HG03139 (cell line): ENCODE data around the gene PLCD3.

ENCODE experiments used
- ATAC-seq: cut with Tn5 transposase; IDR thresholded peaks from one replicate; pipeline ENCODE4 v1.9.1; 2021; ENCODE audit not compliant: unreplicated experiment

Gene PLCD3

DNA sequence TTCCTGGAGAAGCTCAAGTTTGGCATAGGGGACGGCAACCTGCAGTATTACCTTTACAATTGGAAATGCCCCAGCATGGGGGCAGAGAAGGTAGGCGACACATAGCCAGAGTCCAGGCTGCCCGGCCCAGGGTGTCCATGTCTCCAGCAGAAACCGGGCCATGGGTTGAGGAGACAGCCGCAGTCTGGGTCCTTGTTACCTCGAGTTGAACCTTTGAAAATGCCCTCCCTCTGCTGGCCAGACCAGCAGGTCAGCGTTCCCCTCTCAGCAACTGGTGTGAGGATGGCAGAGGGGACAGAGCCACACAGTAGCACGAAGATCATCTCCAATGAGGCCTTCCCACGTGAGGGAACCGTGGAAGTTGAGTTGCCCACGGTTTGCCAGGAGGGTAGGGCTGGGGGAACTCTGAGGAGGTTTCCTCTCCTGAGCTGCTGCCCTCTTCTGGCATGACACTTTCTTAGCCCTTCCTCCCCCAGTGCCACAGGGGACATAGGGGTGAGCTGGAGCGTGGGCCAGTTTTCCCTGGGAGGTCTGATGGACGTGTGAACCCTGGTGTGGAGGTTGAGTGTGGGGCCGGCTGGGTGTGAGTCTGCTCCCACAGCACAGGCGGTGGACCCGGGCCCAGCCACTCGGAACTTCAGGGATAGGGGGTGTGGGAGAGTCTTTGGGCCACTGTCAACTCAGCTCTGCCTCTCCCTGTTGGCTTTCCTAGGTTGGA lies 27.2 kb downstream of the PLCD3 start:
- ATAC-seq: no peak

DNA sequence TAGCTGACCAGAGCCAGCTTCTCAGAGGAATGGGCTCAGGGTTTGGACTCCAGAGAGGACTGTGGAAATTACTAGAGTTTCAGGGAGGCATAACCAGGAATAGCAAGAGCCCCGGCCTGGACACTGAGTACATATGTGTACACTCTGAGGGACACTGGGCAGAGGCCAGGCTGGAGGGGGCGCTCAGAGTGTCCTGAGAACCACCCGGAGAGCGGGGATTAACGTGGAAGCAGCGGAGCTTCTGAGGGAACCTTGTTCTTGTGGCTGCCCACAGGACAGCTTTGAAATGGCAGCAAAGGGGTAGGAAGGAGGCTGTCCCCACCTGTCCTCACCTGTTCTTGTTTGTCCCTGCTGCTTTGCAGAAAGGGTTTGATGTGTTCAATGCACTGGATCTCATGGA lies 27.8 kb downstream of the PLCD3 start:
- no peak for ATAC-seq

DNA sequence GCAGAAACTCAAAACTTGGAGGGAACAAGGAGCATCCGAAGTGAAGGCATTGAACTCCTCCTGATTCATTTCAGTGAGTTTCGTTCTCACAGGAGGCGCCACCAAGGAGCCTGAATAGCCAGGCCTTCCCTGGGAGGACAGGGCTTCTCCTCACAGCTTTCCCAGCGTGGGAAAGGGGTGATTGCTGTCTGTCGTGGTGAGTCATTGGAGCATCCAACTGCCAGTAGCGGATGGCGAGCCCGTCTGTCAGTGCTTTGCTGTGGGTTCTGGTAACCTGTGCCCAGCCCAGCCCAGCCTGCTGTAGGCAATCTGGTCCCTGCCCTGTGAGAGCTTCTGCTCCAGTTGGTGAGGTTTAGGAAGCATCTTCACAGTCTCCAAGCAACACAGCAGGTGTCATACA lies 28.3 kb downstream of the PLCD3 start:
- ATAC-seq: no peak

DNA sequence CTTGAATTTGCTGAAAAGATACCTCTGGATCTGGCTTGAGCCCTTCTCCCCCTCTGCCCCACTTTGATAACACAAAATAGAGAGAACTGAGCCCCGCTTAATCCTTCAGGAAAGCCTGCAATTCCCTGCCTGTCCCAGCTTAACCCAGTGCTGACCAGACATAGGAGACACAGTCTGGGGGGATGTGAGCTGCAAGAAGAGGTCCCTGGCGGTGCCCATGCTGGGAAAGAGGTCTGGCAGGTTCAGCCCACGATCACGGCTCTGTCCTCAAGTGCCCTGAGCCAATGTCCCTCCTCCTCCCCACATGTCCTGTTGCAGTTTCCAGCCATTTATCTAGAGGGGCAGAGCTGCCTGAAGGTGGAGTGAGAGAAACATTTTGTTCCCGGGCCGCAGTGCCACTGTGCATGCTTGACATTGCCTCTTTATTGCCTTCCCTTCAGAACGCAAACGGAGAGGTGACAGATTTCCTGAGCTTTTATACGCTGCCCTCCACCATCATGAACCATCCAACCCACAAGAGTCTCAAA lies 29.0 kb downstream of the PLCD3 start:
- ATAC-seq: no peak

DNA sequence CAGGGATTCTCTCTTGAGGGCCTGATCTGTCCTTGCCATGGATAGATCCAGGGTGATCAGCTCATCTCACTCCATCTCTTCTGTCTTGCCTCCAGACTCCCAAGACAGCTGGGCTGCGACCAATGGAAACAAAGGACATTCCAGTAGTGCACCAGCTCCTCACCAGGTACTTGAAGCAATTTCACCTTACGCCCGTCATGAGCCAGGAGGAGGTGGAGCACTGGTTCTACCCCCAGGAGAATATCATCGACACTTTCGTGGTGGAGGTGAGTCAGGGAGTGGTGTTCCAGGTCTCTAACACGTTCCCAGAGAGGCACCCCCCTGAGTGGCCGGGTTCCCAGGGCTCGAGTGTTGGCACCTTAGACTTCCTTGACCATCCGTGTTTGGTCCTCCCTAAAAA lies 29.5 kb downstream of the PLCD3 start:
- no peak for ATAC-seq

DNA sequence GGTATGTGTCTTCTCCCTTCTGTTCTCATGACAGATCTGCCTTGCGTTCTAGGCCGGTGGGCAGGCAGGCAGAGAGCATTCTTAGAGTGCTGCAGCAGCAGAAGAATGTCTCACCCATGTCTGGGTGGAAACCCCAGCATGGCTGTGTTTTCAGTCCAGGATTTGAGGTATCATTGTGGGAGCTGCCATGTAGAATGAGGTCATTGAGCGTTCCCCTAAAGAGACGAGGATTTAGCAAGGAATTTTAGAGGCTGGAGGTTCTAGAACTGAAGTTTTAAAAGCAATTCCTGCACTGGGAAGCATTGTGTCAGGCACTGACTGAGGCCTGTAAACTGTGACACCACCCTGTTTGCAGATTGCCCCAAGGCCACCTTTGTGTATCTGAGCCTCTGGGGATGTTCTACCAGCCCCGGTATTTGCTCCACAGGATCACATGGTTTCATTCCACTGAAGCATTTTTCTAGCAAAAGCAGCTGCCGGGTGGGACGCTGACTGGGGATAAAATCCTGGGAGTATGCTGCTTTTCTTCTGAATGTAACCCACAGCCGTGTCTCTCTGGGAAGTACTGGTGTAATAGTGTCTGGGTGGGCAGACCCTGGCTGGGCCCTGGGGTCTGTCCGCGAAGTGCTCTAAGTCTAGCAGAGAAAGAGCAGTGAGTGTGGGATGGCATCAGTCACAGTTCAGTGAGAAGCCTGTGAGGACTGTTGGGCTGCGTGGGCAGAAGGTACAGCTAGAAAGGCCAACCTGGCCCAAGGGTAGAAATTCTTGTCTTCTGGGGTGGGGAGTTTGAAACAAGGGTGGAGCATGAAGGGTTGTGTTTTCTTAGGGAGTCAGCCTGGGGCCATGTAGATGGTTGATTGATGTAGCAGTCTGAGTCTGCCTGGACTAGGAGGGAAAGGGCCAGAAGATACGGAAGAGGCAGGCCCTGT lies 30.2 kb downstream of the PLCD3 start:
- no peak for ATAC-seq

DNA sequence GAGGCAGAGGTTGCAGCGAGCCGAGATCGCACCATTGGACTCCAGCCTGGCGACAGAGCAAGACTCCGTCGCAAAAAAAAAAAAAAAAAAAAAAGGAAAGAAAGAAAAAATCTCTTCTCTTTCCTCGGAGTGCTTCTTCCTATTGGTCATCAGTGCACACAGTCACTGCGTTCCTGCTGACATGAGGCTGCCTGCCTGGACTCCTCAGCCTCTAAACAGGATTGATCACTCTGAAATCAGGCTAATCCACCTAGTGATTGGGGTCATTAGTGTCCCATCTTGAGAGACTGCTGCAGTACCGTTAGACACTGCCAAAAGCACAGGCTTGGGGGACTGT lies 30.8 kb downstream of the PLCD3 start:
- ATAC-seq: no peak

DNA sequence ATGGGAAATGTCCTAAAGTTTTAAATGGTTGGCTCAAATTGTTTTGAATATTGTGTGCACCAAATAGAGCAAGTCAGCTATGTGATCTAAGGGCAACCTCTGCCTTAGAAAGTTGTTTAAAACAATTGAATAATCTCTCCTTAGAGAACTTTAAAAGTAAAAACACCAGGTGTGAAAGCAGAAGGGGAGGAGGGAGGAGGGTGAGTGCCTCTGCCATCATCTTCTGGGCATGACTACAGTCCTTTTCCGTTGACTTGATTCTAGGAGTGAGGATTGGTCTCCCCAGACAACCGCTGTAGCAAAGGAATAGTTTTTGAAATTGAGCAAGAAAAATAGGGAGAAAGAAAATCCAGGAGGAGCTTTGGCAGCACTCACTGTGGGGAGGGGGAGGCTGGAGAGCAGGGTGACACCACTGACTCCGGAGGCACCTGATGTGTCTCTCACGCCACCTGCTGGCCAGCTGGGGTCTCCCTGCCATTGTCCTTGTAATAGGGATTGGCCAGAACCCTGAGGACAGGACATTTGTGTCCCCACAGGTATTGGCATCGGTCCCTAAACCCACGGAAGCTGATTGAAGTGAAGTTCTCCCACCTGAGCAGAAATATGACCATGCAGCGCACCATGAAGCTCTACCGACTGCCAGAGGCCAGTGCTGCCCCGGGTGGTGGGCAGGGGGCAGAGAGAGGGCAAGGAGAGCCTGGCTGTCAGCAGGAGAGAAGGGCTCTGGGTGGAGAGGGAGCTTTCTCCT lies 33.3 kb downstream of the PLCD3 start:
- no peak for ATAC-seq

DNA sequence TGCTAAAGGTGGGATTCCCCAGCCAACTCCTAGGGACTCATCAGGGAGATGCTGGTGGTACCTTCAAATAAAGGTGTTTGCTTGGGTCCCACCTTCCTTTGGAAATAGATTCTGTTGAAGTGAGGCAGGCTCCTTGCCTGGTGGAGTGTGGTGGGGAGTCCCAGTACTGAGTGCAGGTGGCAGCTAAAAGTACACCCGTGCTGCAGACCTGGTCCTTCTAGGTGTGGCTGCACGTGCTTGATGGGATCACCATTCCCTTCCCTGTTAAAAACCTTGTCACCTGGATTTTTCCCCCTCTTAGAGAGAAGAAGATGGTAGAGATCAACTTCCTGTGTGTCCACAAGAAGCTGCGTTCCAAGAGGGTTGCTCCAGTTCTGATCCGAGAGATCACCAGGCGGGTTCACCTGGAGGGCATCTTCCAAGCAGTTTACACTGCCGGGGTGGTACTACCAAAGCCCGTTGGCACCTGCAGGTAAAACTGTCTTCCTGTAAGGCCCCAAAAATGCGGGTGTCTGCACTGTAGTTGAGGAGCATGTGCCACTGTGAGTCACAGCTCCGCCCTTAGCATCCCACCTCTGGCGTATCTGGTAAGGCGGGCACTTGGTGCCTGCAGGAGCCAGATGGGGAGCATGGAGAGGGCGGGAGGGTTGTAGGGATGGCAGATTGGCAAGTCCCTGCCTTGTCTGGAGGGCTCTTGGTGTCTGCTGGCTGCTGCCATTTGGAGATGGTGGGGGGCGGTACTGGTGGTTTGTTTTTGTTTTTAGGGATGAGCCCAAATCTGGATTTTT lies 34.0 kb downstream of the PLCD3 start:
- no peak for ATAC-seq

DNA sequence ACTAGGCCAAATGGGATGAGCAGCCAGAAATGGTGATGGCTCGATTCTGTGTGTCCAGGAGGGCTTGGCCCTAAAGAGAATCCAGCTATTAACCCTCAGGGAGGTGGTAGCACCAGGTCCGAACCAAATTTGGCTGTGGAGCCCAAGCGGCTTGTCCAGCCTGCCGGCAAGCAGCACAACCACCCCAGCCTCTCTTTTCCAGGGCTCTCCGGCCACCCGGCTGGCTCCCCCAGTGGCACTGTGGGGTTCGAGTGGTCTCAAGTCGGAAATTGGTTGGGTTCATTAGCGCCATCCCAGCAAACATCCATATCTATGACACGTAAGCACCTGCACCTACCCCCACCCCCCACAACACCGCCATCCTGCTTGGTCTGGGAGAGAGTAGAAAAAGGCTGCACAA lies 35.4 kb downstream of the PLCD3 start:
- ATAC-seq: no peak

DNA sequence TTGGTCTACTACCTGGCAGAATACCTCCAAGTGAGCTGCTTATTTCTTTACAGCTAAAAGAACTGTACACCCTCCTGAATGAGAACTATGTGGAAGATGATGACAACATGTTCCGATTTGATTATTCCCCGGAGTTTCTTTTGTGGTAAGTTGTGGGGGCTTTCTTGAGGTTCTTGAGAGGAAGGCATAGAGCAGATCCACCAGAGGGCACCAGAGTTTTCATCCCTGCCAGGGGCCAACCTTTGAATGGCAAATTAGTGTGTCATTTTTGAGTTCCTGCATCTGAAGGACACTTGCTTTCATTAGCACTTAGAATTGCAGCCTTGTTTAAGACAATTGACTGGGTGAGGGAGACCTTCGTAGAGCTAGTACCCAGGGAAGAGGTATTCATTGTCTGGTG lies 36.2 kb downstream of the PLCD3 start:
- no peak for ATAC-seq

DNA sequence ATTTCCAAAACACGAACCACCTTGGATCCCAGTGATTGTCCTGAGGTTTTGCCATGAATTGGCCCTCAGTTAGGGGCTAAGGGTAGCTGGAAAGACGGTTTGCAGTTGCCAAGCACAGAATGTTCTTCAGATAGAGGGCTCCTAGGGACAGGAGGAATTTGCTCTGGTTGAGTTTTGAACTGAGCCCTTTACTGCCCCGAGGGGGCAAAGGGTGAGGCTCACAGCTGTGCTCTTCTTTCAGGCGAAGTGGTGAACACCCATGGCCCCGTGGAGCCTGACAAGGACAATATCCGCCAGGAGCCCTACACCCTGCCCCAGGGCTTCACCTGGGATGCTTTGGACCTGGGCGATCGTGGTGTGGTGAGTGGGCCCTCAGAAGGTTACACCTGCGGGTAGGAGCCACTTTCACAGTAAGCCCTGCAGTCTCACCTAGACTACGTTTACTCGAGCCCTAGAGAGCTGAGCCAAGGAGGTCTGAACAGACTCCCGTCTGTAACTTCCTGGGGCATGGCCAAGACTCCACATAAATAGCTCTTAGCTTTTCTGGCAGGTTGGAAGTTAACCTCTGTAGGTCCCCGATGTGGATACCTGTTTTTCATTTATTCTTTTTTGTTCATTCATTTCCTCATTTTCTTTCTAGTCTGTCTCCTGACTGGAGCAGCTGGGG lies 38.7 kb downstream of the PLCD3 start:
- no peak for ATAC-seq

DNA sequence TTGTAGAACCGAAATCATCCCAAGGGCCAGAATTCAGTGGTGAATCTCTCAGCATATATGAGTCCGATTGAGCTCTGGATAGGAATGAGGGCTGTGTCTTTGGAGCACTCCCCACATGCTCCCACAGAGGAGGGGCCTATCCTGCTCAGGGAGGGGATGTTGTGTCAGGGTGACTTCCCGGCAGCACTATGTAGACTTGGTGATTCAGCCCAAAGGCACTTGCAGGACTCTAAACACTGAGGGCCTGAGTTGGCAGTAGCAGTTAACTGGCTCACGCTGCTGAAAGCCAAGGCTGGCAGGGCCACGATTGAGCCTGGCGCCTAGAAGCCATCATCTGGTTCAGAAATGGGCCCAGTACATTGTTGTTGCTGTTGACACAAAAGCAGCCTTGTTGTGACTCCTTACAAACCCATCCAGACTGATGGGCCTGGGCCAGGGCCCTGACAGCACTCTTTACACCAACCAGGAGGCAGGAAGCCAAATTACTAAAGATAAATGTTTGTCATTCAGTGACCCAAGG lies 39.3 kb downstream of the PLCD3 start:
- ATAC-seq: no peak

DNA sequence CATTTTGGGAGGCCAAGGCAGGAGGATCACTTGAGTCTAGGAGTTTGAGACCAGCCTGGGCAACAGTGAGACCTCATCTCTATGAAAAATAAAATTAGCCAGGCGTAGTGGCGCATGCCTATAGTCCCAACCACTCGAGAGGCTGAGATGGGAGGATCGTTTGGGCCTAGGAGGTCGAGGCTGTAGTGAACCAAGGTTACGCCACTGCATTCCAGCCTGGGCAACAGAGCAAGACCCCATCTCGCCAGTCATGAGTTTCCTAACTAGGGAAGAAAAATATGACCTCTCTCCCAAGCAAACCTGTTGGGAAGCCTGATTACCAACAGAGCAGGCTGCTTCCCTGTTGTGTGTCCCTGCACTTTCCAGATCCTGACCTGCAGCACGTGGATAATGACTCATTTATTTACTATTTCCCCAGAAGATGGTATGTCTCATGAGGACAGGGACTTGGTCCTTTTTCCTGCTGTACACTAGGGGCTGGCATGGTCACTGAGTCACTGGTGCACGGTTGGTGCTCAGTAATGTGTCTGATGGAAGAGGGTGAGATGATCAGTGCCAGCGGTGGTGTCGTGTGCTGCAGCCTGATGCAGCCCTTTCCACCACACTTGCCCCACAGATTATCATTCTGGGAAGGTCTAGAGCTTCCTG lies 40.4 kb downstream of the PLCD3 start:
- no peak for ATAC-seq

DNA sequence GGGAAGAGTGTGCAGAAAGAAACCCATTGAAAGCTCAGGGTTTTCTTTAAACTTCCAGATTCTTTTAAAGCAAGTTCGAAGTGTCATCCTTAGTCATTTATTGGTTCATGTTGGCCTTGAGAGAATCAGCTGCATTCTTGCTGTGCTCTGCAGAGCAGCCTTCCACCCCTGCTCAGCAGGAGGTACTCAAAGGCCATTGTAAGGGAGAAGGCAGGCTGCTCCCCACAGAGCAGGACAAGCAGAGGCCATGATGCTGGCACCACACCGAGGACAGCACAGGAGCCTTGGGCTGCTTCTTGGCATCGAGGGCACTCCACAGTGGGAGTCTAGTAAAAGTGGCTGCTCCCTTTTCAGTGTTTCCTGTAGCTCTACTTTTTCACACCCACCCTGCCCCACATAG lies 41.6 kb downstream of the PLCD3 start:
- no peak for ATAC-seq

DNA sequence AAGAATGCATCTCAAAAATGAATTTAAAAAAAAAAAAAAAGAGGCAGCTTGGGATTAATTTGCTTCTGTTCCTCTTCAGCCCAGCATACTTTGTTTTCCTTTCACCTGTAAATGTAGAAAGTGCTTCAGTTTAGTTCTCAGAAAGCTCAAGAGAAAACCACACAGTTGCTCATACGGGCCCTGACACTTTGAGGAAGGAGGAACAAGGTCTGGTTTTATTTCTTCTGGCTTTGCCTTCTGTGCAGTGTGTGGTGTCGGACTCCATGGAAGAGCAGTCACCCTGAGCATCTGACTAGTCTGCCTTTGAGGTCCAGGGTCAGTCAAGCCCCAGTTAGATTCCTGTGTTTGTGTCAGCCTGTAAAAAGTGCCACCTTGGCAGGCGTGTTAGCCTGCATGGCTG lies 43.6 kb downstream of the PLCD3 start:
- ATAC-seq: no peak

DNA sequence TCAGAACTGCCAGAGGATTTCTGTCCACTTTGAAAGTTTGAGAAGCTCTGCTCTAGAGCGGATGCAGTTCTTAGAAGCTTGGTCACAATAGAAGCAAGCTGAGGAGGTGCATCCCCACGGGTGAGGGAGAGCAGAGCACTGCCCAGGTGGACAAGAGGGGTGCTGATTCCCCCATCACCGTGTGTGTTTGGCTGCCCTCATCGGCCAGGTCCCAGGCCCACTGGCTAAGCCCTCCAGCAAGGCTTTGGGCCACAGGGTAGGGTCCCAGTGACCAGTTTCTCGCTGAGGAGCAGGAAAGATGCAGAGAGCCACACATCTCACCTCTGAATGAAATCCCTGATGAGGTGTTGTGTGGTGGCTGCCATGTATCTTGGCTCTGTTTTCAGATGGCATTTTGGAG lies 44.3 kb downstream of the PLCD3 start:
- ATAC-seq: no peak

DNA sequence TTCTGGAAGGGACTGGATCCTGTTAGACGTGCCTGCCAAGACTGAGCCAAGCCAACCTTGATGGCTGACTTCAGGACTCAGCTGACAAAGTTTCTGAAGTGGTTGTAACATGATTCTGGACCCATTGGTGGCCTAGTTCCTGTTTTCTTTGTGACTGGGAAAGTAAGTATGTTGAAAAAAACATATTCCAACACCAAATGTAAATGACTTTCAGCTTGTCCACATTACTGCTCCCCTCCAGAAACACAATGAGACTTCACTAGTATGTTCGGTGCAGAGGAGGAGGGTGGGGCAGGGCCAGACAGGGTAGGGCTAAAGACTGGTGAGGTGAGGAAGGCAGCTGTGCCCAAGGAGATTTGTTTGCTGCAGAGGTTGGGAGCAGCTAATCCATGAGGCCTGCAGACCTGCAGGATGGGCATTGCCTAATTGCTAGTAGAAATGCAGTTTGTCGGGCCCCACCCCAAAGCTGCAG lies 44.8 kb downstream of the PLCD3 start:
- no peak for ATAC-seq

DNA sequence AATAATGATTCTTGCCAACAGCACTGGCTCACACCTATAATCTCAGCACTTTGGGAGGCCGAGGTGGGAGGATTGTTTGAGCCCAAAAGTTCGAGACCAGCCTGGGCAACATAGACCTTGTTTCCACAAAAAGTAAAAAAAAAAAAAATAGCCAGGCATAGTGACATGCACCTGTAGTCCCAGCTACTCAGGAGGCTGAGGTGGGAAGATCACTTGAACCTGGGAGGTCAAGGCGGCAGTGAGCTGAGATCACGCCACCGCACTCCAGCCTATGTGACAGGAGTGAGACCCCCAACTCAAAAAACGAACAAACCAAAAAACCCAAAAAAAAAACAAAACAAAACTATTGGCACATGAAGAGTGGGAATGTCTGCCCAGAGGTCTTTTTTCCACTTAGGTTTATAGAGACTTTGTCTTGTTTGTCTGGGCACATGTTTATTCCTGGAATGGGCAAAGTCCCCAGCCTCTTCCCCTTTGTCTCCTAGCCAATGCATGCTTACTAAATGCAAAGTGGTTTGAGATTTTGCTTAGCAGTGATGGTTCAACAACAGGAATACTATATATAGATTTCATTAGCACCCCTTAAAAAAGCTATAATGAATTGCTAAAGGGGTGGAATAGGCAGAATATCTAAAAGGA lies 45.3 kb downstream of the PLCD3 start:
- no peak for ATAC-seq
